Measurements from ENCODE around the gene PTGS1.

PTGS1 gene

GRCh38 chr9:122393284-122393983 is 22.6 kb downstream of the PTGS1 start:
- DNase-seq (ENCODE audit: low spot score), result no peak
- TF ChIP-seq CTCF (IDR thresholded peaks at IDR 0.05; ENCODE audit: extremely low read depth, missing control alignments), result no peak

DNA sequence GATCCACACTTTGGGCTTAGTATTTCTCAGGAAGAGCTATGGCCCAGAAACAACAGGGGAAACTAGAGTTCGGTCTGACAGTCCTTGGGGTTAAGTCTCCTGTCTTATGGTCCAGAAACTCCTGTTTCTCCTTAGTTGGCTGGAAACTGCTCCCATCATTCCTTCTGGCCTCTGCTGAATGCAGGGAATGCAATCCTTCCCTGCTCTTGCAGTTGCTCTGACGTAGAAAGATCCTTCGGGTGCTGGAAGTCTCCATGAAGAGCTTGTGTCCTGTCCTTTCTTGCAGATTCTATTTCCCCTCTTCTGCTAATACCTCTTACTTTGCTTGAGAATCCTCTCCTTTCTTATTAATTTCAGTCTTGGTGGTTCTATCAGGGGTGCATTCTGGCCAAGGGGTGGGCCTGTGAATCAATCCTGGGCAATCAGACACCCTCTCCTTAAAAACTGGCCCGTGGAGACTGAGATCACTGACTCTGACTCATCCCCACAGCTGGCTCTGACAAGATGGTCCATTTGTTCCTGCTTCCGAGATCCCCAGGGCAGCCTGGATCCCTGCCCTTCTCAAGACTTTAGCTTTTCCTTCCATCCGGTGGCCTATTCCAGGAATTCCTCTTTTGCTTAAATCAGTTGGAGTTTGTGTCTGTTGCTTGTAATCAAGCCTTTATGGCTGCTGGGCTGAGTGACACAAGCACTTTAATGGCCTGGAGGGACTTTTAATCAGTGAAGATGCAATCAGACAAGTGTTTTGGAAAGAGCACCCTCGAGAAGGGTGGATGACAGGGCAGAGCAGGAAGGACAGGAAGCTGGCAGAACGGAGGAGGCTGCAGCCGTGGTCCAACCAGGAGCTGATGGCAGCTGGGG is 23.7 kb downstream of the PTGS1 start:
- no peak for TF ChIP-seq CTCF (IDR thresholded peaks at IDR 0.05; ENCODE audit: extremely low read depth, missing control alignments)
- DNase-seq (ENCODE audit: low spot score), result no peak

DNA sequence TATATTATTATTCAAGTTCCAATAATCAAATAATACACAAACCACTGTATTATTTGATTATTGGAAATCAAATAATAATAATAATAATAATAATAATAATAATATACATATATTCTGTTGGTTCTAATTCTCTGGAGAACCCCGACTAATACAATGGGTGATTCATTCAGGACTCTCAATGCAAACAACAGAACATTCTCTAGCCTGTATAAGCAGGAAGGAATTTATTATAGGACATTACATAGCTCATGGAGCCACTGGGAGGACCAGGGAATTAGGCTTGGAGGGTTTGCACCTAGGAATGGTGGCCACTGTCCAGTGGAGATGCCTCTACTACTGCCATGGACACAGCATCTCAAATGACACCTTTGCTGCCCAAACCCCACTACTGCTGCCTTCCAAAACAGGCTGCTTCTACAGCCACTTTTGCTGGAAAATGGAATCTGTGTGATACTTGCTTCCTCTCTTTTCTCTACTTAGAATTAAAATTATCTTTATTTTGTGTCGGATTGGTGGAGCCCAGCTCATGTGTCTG is 25.9 kb downstream of the PTGS1 start:
- no peak for TF ChIP-seq CTCF (IDR thresholded peaks at IDR 0.05; ENCODE audit: extremely low read depth, missing control alignments)
- no peak for DNase-seq (ENCODE audit: low spot score)

GRCh38 chr9:122397749-122398148 is 26.9 kb downstream of the PTGS1 start:
- no peak for TF ChIP-seq CTCF (IDR thresholded peaks at IDR 0.05; ENCODE audit: extremely low read depth, missing control alignments)
- no peak for DNase-seq (ENCODE audit: low spot score)

DNA sequence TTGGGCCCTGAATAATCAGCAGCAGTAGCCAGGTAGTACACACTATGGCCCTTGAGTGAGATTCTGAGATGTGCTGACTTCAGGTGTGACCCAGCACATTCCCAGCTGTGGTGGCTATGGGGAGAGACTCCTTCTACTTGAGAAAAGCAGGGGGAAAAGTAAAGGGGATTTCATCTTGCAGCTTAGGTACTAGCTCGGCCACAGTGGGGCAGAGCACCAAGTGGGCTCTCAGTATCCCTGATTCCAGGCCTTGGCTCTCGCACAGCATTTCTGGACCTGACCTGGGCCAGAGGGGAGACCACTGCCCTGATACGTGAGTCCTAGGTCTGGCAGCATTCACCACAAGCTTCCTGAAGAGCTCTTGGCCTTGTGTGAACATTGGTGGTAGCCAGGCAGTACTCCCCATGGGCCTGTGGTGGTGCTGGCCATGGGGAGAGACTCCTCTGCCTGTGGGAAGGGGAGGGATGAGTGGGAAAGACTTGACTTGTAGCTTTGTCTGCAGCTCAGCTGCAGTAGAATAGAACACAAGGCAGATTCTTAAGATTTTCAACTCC is 27.6 kb downstream of the PTGS1 start:
- no peak for TF ChIP-seq CTCF (IDR thresholded peaks at IDR 0.05; ENCODE audit: extremely low read depth, missing control alignments)
- DNase-seq (ENCODE audit: low spot score), result no peak

GRCh38 chr9:122401896-122402295 is 31.1 kb downstream of the PTGS1 start:
- no peak for TF ChIP-seq CTCF (IDR thresholded peaks at IDR 0.05; ENCODE audit: extremely low read depth, missing control alignments)
- no peak for DNase-seq (ENCODE audit: low spot score)

DNA sequence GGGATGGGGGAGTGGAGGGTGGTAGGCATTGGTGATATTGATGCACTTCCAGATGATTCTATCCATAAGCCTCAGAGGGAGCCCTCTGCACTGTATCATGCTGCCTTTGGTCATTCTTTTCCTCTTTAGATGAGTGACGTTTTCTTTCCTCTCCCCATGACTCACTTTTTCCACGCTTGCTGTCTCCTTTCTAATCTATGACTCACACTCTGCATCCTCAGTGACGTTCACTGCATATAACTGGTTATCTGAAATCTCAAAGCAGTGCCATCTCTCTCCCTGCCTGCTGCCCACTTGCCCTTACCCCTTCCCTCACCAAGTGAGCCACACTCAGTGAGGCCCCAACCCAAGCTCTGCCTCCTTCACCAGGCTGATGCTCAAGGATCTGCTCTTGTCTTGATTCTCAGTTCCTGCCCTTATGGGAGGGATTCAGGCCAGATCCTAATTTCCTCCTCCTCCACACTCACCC is 31.6 kb downstream of the PTGS1 start:
- TF ChIP-seq CTCF (IDR thresholded peaks at IDR 0.05; ENCODE audit: extremely low read depth, missing control alignments), result no peak
- DNase-seq (ENCODE audit: low spot score), result peak; percentile 34

Data from GM20000 (cell line).